Subcutaneous adipose tissue (tissue), 4 donors: ENCODE data around the gene TAS2R8. TPM values are rescaled to one million over a fixed set of nuclear protein-coding genes. Genes with fewer than 3 reads are reported as not detected.

ENCODE experiments used
- CTCF ChIP-seq: fragments of 450-650 bp; IDR thresholded peaks from one replicate; pipeline ENCODE4 v1.5.1; 2016; ENCODE audit warnings: low read depth, mild to moderate bottlenecking, control low read depth, antibody characterized with exemption, moderate library complexity
- total RNA-seq, 4 donors: library from RNA; depleted of rRNA; stranded (reverse); fragments of >200 nt; gene quantifications; one replicate each; pipeline ENCODE4 v1.1.0, GENCODE V29; 2016

TAS2R8 gene
- total RNA-seq, 4 donors from 2014 or later, result not detected

GRCh38 chr12:10838461-10838860 is 31.4 kb upstream of the TAS2R8 start:
- TF ChIP-seq CTCF, result no peak

GRCh38 chr12:10829994-10830393 is 22.9 kb upstream of the TAS2R8 start:
- TF ChIP-seq CTCF, result no peak

- no peak for TF ChIP-seq CTCF
Measured at GRCh38 chr12:10826258-10826657, 19.2 kb upstream of the TAS2R8 start, which contains the start of gene TAS2R10. TSS of gene TAS2R10 (minus strand) at chr12:10826358. CDS start at chr12:10826269, 89 bp downstream.

- no peak for TF ChIP-seq CTCF
Measured at GRCh38 chr12:10824957-10825356, 17.9 kb upstream of the TAS2R8 start.

GRCh38 chr12:10811883-10812536 is 4.9 kb upstream of the TAS2R8 start:
- TF ChIP-seq CTCF, result no peak

GRCh38 chr12:10810068-10810467 is 3.0 kb upstream of the TAS2R8 start, which contains the start of gene TAS2R9:
TSS of gene TAS2R9 (minus strand) at chr12:10810168. CDS start at chr12:10810075, 93 bp downstream.
- TF ChIP-seq CTCF, result no peak

GRCh38 chr12:10802587-10802986 is 4.5 kb downstream of the TAS2R8 start, which contains the start of gene TAS2R7:
TSS of gene TAS2R7 (minus strand) at chr12:10802627. CDS start at chr12:10802570, 57 bp downstream.
- no peak for TF ChIP-seq CTCF
